PC-9 (cell line): ENCODE results near the gene FGFR3.

Experiments used
- EZH2 ChIP-seq: fragments of 200-600 bp; sonication (generic); IDR thresholded peaks from 2 replicates; pipeline ENCODE4 v1.8.0; 2017; ENCODE audit warnings: antibody characterized with exemption, low read depth
- TF ChIP-seq, protein P1 (sequence below): fragments of 200-600 bp; sonication (generic); conservative IDR thresholded peaks from 2 replicates; pipeline ENCODE4 v1.6.1; 2017; ENCODE audit warnings: mixed run types, antibody characterized with exemption, mild to moderate bottlenecking, moderate library complexity

DNA sequence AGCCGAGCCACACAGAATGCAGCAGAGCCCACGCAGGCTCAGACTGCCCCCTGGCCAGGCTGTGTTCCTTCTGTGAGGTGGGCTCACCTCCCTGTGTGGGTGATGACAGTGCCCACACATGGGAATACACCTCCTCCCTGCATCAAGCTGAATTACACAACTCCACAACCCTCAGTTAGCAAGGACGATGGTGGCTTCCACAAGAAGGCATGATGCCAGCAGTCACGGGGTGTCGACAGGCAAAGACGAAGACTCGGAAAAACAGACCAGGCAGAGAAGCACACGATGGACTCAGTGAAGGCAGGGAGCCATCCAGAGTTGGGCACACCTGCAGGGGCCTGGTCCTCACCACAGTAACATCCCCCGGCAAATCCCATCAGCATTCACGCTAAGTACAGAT, 50.8 kb downstream of the FGFR3 start:
- no peak for TF ChIP-seq EZH2
- TF ChIP-seq, protein P1, sequence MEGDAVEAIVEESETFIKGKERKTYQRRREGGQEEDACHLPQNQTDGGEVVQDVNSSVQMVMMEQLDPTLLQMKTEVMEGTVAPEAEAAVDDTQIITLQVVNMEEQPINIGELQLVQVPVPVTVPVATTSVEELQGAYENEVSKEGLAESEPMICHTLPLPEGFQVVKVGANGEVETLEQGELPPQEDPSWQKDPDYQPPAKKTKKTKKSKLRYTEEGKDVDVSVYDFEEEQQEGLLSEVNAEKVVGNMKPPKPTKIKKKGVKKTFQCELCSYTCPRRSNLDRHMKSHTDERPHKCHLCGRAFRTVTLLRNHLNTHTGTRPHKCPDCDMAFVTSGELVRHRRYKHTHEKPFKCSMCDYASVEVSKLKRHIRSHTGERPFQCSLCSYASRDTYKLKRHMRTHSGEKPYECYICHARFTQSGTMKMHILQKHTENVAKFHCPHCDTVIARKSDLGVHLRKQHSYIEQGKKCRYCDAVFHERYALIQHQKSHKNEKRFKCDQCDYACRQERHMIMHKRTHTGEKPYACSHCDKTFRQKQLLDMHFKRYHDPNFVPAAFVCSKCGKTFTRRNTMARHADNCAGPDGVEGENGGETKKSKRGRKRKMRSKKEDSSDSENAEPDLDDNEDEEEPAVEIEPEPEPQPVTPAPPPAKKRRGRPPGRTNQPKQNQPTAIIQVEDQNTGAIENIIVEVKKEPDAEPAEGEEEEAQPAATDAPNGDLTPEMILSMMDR, result no peak
